ENCODE data around the gene PHF3. TPM values are rescaled to one million over a fixed set of nuclear protein-coding genes. Genes with fewer than 3 reads are reported as not detected.

PHF3 gene
- total and polyA plus RNA-seq, 2 donors (not counting 1 experiment from before 2014, with no cell fraction given): 13.5 to 111 TPM

GRCh38 chr6:63742060-63742459 lies 106.5 kb downstream of the PHF3 start:
- no peak overlapping the region for H3K27ac ChIP-seq (ENCODE audit: low read length in 2 of 2)
- peaks cover 9% of the 10 kb centered on the region for H3K27me3 Mint-ChIP-seq
- CTCF ChIA-PET: no interaction called here
- H3K9me3 ChIP-seq (ENCODE audit: control extremely low read depth in 1 of 3, control insufficient read depth in 2 of 3, insufficient read depth in 1 of 3, low read length in 2 of 3): no peaks in the 10 kb centered on the region
- no peak overlapping the region for H3K4me2 ChIP-seq (replicated peaks; ENCODE audit: low read depth, low read length, poor library complexity, severe bottlenecking)
- no peak for DNase-seq
- no peak overlapping the region for H2AFZ ChIP-seq (ENCODE audit: insufficient read depth, low read depth, low read length, poor library complexity, severe bottlenecking)
- H3K4me3 ChIP-seq (ENCODE audit: control extremely low read depth in 1 of 5, extremely low read depth in 1 of 5, insufficient read depth in 1 of 5, low read depth in 2 of 5, low read length in 4 of 5): no peak overlapping the region
- H3K9ac ChIP-seq (ENCODE audit: low read length): no peak overlapping the region
- POLR2A ChIA-PET: no interaction called here
- no peaks in the 10 kb centered on the region for H3K36me3 ChIP-seq (replicated peaks in 1 of 2; ENCODE audit: control extremely low read depth in 1 of 2, control insufficient read depth in 1 of 2, extremely low read depth in 1 of 2, insufficient read depth in 2 of 2, low read length in 1 of 2)
- H3K4me1 ChIP-seq (ENCODE audit: control insufficient read depth in 2 of 2, insufficient read depth in 2 of 2, low read length in 2 of 2): no peaks in the 10 kb centered on the region
- TF ChIP-seq EZH2 (IDR thresholded peaks at IDR 0.05; ENCODE audit: borderline replicate concordance, insufficient read depth, low read depth, low read length, poor library complexity, severe bottlenecking): no peak
- no peak for TF ChIP-seq CTCF (IDR thresholded peaks at IDR 0.05)
- H4K20me1 ChIP-seq (ENCODE audit: control insufficient read depth, insufficient read depth, low read length, poor library complexity, severe bottlenecking): no peaks in the 10 kb centered on the region
- no peak for ATAC-seq (ENCODE audit: low read depth)
- intact Hi-C loops (cut with micrococcal nuclease): no loop called here
- no peaks in the 10 kb centered on the region for H3K27me3 ChIP-seq (replicated peaks in 1 of 4; ENCODE audit: control extremely low read depth in 1 of 4, control insufficient read depth in 3 of 4, insufficient read depth in 4 of 4, low read length in 3 of 4)
- H3K4me3 Mint-ChIP-seq: no peak overlapping the region
- H3K27ac Mint-ChIP-seq: no peak overlapping the region
- H3K9me3 Mint-ChIP-seq (ENCODE audit: insufficient read depth): no peaks in the 10 kb centered on the region
- no peaks in the 10 kb centered on the region for H3K79me2 ChIP-seq (ENCODE audit: control insufficient read depth, insufficient read depth, low read length)
- no peaks in the 10 kb centered on the region for H3K4me1 Mint-ChIP-seq

GRCh38 chr6:63743691-63744090 lies 108.1 kb downstream of the PHF3 start:
- ChIA-PET POLR2A (no interaction called here), CTCF (interaction anchor here (0.5 kb wide), 1 partner anchor 447 kb away, joined by 4 read pairs; no protein-coding TSS in a partner anchor)
- no peak overlapping the region for H3K9ac ChIP-seq (ENCODE audit: low read length)
- no peaks in the 10 kb centered on the region for H3K9me3 Mint-ChIP-seq (ENCODE audit: insufficient read depth)
- DNase-seq (no peak), ATAC-seq (ENCODE audit: low read depth) (no peak)
- no peaks in the 10 kb centered on the region for H3K9me3 ChIP-seq (ENCODE audit: control extremely low read depth in 1 of 3, control insufficient read depth in 2 of 3, insufficient read depth in 1 of 3, low read length in 2 of 3)
- H3K4me1 ChIP-seq (ENCODE audit: control insufficient read depth in 2 of 2, insufficient read depth in 2 of 2, low read length in 2 of 2): no peaks in the 10 kb centered on the region
- H3K27me3 ChIP-seq (replicated peaks in 1 of 4; ENCODE audit: control extremely low read depth in 1 of 4, control insufficient read depth in 3 of 4, insufficient read depth in 4 of 4, low read length in 3 of 4): no peaks in the 10 kb centered on the region
- no peaks in the 10 kb centered on the region for H3K36me3 ChIP-seq (replicated peaks in 1 of 2; ENCODE audit: control extremely low read depth in 1 of 2, control insufficient read depth in 1 of 2, extremely low read depth in 1 of 2, insufficient read depth in 2 of 2, low read length in 1 of 2)
- no peak overlapping the region for H3K4me2 ChIP-seq (replicated peaks; ENCODE audit: low read depth, low read length, poor library complexity, severe bottlenecking)
- intact Hi-C loops (cut with micrococcal nuclease): no loop called here
- H3K4me1 Mint-ChIP-seq: no peaks in the 10 kb centered on the region
- no peak overlapping the region for H3K4me3 ChIP-seq (ENCODE audit: control extremely low read depth in 1 of 5, extremely low read depth in 1 of 5, insufficient read depth in 1 of 5, low read depth in 2 of 5, low read length in 4 of 5)
- H3K79me2 ChIP-seq (ENCODE audit: control insufficient read depth, insufficient read depth, low read length): no peaks in the 10 kb centered on the region
- no peak for TF ChIP-seq EZH2 (IDR thresholded peaks at IDR 0.05; ENCODE audit: borderline replicate concordance, insufficient read depth, low read depth, low read length, poor library complexity, severe bottlenecking)
- no peak for TF ChIP-seq CTCF (IDR thresholded peaks at IDR 0.05)
- H4K20me1 ChIP-seq (ENCODE audit: control insufficient read depth, insufficient read depth, low read length, poor library complexity, severe bottlenecking): no peaks in the 10 kb centered on the region
- H3K27ac Mint-ChIP-seq: no peak overlapping the region
- H3K27ac ChIP-seq (ENCODE audit: low read length in 2 of 2): no peak overlapping the region
- H3K27me3 Mint-ChIP-seq: peaks cover 17% of the 10 kb centered on the region
- H3K4me3 Mint-ChIP-seq: no peak overlapping the region
- no peak overlapping the region for H2AFZ ChIP-seq (ENCODE audit: insufficient read depth, low read depth, low read length, poor library complexity, severe bottlenecking)
